Loucy (cell line): ENCODE measurements around the gene CUX1.
"Not testable (repeated sequence)": the region's sequence is repeated elsewhere in the genome, so short reads cannot be mapped to it uniquely, and the experiment has no call there.

ENCODE experiments used
- H2AFZ ChIP-seq: fragments of 200-600 bp; sonication (generic); 2 replicates; pipeline ENCODE4 v1.6.0; 2016; ENCODE audit warnings: antibody characterized with exemption, mild to moderate bottlenecking, low read length, moderate library complexity
- H3F3A ChIP-seq: fragments of 200-600 bp; 2 replicates; pipeline ENCODE4 v1.6.0; 2016; ENCODE audit warnings: antibody characterized with exemption, low read depth, mild to moderate bottlenecking
- H3K27me3 ChIP-seq: fragments of 200-600 bp; sonication (generic); 2 replicates; pipeline ENCODE4 v1.6.1; 2014; ENCODE audit warnings: low read length, mild to moderate bottlenecking; ENCODE audit not compliant: insufficient read depth, poor library complexity, severe bottlenecking
- H3K36me3 ChIP-seq: fragments of 200-600 bp; sonication (generic); 2 replicates; pipeline ENCODE4 v1.6.1; 2016; ENCODE audit warnings: low read length; ENCODE audit not compliant: insufficient read depth
- H3K4me1 ChIP-seq: fragments of 200-600 bp; sonication (generic); 2 replicates; pipeline ENCODE4 v1.5.1; 2014; ENCODE audit warnings: low read length, mild to moderate bottlenecking; ENCODE audit not compliant: insufficient read depth, poor library complexity, severe bottlenecking
- H3K4me2 ChIP-seq: fragments of 200-600 bp; sonication (generic); 2 replicates; pipeline ENCODE4 v1.6.0; 2014; ENCODE audit warnings: antibody characterized with exemption, low read length, low read depth, mild to moderate bottlenecking; ENCODE audit not compliant: poor library complexity, severe bottlenecking
- H3K4me3 ChIP-seq: fragments of 200-600 bp; sonication (generic); 2 replicates; pipeline ENCODE4 v1.5.1; 2014; ENCODE audit warnings: low read length, mild to moderate bottlenecking, mixed read lengths; ENCODE audit not compliant: poor library complexity, severe bottlenecking
- H3K79me2 ChIP-seq: fragments of 200-600 bp; sonication (generic); 2 replicates; pipeline ENCODE4 v1.6.1; 2014; ENCODE audit warnings: low read length; ENCODE audit not compliant: insufficient read depth
- H3K9ac ChIP-seq: fragments of 200-600 bp; sonication (generic); 2 replicates; pipeline ENCODE4 v1.6.0; 2014; ENCODE audit warnings: mild to moderate bottlenecking, low read depth, low read length, moderate library complexity; ENCODE audit not compliant: poor library complexity, severe bottlenecking
- H3K9me2 ChIP-seq: fragments of 200-600 bp; sonication (generic); replicated peaks from 2 replicates; pipeline ENCODE4 v1.6.1; 2016; ENCODE audit warnings: low read depth, low read length, mixed read lengths
- H3K9me3 ChIP-seq: fragments of 200-600 bp; sonication (generic); 2 replicates; pipeline ENCODE4 v1.6.1; 2014; ENCODE audit warnings: mild to moderate bottlenecking, antibody characterized with exemption, low read length, low read depth; ENCODE audit not compliant: insufficient read depth
- H4K20me1 ChIP-seq: fragments of 200-600 bp; sonication (generic); 2 replicates; pipeline ENCODE4 v1.6.0; 2014; ENCODE audit warnings: antibody characterized with exemption, low read length, mild to moderate bottlenecking; ENCODE audit not compliant: insufficient read depth, poor library complexity, severe bottlenecking
- CTCF ChIP-seq: fragments of 200-600 bp; sonication (generic); conservative IDR thresholded peaks from 2 replicates; pipeline ENCODE4 v1.5.1; 2014; ENCODE audit warnings: mild to moderate bottlenecking, antibody characterized with exemption, low read length
- EZH2phosphoT487 ChIP-seq: fragments of 200-600 bp; IDR thresholded peaks from 2 replicates; pipeline ENCODE4 v1.6.1; 2018; ENCODE audit warnings: antibody characterized with exemption, mild to moderate bottlenecking, moderate library complexity, borderline replicate concordance

CUX1 gene

GRCh38 chr7:101845974-101846373 is 28.5 kb downstream of the CUX1 start:
- H4K20me1 ChIP-seq, result peaks cover 58% of the 10 kb centered on the region

DNA sequence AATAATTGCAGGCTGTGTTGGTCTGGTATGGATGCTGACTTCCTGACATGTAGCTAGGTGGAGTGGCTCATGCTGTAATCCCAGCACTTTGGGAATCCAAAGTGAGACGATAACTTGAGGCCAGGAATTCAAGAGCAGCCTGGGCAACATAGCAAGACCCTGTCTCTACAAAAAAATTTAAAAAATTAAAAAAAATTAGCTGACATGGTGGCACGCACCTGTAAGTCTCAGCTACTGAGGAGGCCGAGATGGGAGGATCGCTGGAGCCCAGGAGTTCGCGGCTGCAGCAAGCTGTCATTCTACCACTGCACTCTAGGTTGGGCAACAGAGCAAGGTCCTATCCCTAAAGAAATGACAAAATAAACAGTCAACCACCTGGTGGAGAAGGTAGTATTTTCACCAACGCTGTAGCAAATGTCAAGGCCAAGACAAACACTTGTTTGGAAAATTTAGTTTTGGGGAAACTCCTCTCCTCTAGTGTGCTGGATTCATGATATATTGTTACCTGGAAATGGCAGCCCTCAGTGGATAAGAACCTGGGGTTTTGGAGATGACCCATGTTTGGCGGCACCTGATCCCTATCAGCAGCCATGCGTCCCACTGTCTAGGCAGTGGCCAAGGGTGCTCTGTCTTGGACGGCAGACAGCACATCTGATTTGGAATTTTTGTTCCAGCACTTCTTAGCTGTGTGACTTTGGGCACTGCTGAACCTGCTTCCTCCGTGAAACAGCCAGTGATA is 29.5 kb downstream of the CUX1 start:
- Histone ChIP-seq H2AFZ (no peak overlapping the region), H3K9ac (no peak overlapping the region), H3K4me2 (no peak overlapping the region), H3K9me3 (0 out of 2 replicates have a peak, but pooled peaks cover 9% of the 10 kb centered on the region), H3K4me3 (no peak overlapping the region), H3K36me3 (peaks cover 11% of the 10 kb centered on the region; the same call in 1 of the 2 replicates), H3K4me1 (no peaks in the 10 kb centered on the region), H3K79me2 (peaks cover 98% of the 10 kb centered on the region), H3F3A (no peaks in the 10 kb centered on the region), H3K9me2 (no peaks in the 10 kb centered on the region), H3K27me3 (no peaks in the 10 kb centered on the region), H4K20me1 (peaks cover 57% of the 10 kb centered on the region)
- TF ChIP-seq CTCF, result no peak
- no peak for TF ChIP-seq EZH2phosphoT487

More at GRCh38 chr7:101845974-101846373, 28.5 kb downstream of the CUX1 start:
- peaks cover 11% of the 10 kb centered on the region; the same call in 1 of the 2 replicates for H3K36me3 ChIP-seq
- no peak overlapping the region for H2AFZ ChIP-seq
- no peak overlapping the region for H3K4me3 ChIP-seq
- 0 out of 2 replicates have a peak, but pooled peaks cover 9% of the 10 kb centered on the region for H3K9me3 ChIP-seq
- no peak for TF ChIP-seq EZH2phosphoT487
- TF ChIP-seq CTCF, result no peak
- no peaks in the 10 kb centered on the region for H3K9me2 ChIP-seq
- no peak overlapping the region for H3K4me2 ChIP-seq
- no peak overlapping the region for H3K9ac ChIP-seq
- peaks cover 98% of the 10 kb centered on the region for H3K79me2 ChIP-seq
- H3K27me3 ChIP-seq, result no peaks in the 10 kb centered on the region
- H3F3A ChIP-seq, result no peaks in the 10 kb centered on the region
- no peaks in the 10 kb centered on the region for H3K4me1 ChIP-seq

DNA sequence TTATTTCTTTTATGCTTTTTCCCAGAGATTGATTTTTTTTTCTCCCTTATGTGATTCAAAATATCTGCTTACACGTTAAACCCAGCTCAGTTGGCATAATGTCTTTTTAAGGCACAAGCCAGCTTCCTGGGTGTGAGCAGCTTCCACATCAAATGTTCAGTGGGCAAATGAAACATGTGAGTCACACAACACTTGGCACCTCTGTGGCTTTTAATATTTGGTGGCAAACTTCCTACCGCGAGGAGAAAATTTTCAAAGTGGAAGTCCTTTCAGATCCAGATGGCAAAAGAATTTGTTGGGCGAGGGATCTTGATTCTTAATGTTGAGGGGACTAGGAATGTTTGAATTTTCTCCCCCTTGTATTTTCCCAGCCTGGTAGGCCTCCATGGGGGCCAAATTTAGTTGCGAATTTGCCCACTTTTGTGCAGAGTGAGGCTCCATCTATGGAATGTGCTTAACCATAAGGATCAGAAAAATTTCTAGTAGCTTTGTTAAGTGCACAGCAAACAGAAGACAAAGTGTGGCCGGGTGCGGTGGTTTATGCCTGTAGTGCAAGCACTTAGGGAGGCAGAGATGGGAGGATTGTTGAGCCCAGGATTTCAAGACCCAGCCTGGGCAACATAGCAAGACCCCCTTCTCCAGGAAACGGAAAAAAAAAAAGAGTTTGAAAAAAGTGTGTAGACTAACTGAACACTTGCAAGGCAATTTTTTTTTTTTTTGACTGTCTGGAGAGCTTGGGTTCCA is 31.0 kb downstream of the CUX1 start:
- H3K9me2 ChIP-seq, result no peaks in the 10 kb centered on the region
- H3F3A ChIP-seq, result no peaks in the 10 kb centered on the region
- H3K4me2 ChIP-seq, result no peak overlapping the region
- no peak overlapping the region for H3K4me3 ChIP-seq
- H2AFZ ChIP-seq, result no peak overlapping the region
- 0 out of 2 replicates have a peak, but pooled peaks cover 9% of the 10 kb centered on the region for H3K9me3 ChIP-seq
- no peaks in the 10 kb centered on the region for H3K4me1 ChIP-seq
- H3K27me3 ChIP-seq, result no peaks in the 10 kb centered on the region
- H3K9ac ChIP-seq, result no peak overlapping the region
- peaks cover 98% of the 10 kb centered on the region for H3K79me2 ChIP-seq
- peaks cover 54% of the 10 kb centered on the region for H4K20me1 ChIP-seq
- TF ChIP-seq CTCF, result no peak
- no peak for TF ChIP-seq EZH2phosphoT487
- H3K36me3 ChIP-seq, result peaks cover 11% of the 10 kb centered on the region; the same call in 1 of the 2 replicates

DNA sequence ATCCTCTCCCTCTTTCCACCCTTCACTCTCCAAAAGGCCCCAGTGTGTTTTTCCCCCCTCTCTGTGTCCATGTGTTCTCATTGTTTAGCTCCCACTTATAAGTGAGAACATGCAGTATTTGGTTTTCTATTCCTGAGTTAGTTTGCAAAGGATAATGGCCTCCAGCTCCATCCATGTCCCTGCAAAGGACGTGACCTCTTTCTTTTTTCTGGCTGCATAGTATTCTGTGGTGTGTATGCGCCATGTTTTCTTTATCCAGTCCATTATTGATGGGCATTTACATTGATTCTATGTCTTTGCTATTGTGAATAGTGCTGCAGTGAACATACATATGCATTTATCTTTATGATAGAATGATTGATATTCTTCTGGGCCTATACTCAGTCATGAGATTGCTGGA is 31.9 kb downstream of the CUX1 start:
- peaks cover 98% of the 10 kb centered on the region for H3K79me2 ChIP-seq
- not testable (repeated sequence) for H3K4me2 ChIP-seq, H3F3A ChIP-seq, H3K27me3 ChIP-seq, H3K9me2 ChIP-seq, H2AFZ ChIP-seq, H3K9me3 ChIP-seq, H3K4me3 ChIP-seq, H3K4me1 ChIP-seq, H3K9ac ChIP-seq
- peaks cover 11% of the 10 kb centered on the region; the same call in 1 of the 2 replicates for H3K36me3 ChIP-seq
- peaks cover 56% of the 10 kb centered on the region for H4K20me1 ChIP-seq

GRCh38 chr7:101852364-101852763 is 34.9 kb downstream of the CUX1 start:
- peaks cover 58% of the 10 kb centered on the region for H4K20me1 ChIP-seq
- H3K36me3 ChIP-seq, H3K4me1 ChIP-seq, H3K4me2 ChIP-seq, H3K4me3 ChIP-seq, H3K9ac ChIP-seq, H3K9me2 ChIP-seq, H3K9me3 ChIP-seq, H3K27me3 ChIP-seq, H2AFZ ChIP-seq: not testable (repeated sequence)
- peaks cover 89% of the 10 kb centered on the region for H3K79me2 ChIP-seq
- peaks cover 10% of the 10 kb centered on the region for H3F3A ChIP-seq
